Stimulated activated CD8-positive, alpha-beta memory T cell treated with anti-CD3 and anti-CD28 coated beads, Interleukin-2, amount 100 ng/mL, for 48 hours (primary cell): ENCODE results near the gene IDH2.
A peak's percentile ranks its signal among the peaks of the same experiment; 100 is the strongest.
"Not testable (repeated sequence)": the region's sequence is repeated elsewhere in the genome, so short reads cannot be mapped to it uniquely, and the experiment has no call there.

Experiments used
- DNase-seq, 2 donors: peaks; one replicate each; pipeline ENCODE4 v3.0.0-alpha.2; 2020; ENCODE audit warnings: low read depth in 2 of 2

IDH2 gene

GRCh38 chr15:90101969-90102890 lies at the start of gene IDH2:
Gene IDH2, minus strand, starts transcription at chr15:90102468. Its CDS starts 78 bp downstream, at chr15:90102390.
- peak; percentile 62 to 68 for DNase-seq

- not testable (repeated sequence) for DNase-seq
These were observed 48.3 kb upstream of the IDH2 start for GRCh38 chr15:90150551-90150950.

GRCh38 chr15:90149609-90150340 lies 47.5 kb upstream of the IDH2 start:
- DNase-seq: no peak

- not testable (repeated sequence) for DNase-seq
These were observed 44.0 kb upstream of the IDH2 start for GRCh38 chr15:90146198-90146761.

GRCh38 chr15:90145761-90146160 lies 43.5 kb upstream of the IDH2 start:
- DNase-seq: no peak

GRCh38 chr15:90145259-90145658 lies 43.0 kb upstream of the IDH2 start:
- no peak for DNase-seq

- DNase-seq: peak; percentile 50 to 53
These were observed 40.9 kb upstream of the IDH2 start for GRCh38 chr15:90143166-90143655.

GRCh38 chr15:90142216-90143165 lies 40.2 kb upstream of the IDH2 start:
- peak in 1 of 2 donors; percentile 29 for DNase-seq

- DNase-seq: no peak
These were observed 39.4 kb upstream of the IDH2 start for GRCh38 chr15:90141646-90142045.

GRCh38 chr15:90139549-90139948 lies 37.3 kb upstream of the IDH2 start:
- DNase-seq: peak in 1 of 2 donors; percentile 32

- DNase-seq: no peak
These were observed 36.0 kb upstream of the IDH2 start for GRCh38 chr15:90138071-90138833.

GRCh38 chr15:90132437-90132836 lies 30.2 kb upstream of the IDH2 start:
- no peak for DNase-seq

GRCh38 chr15:90131848-90132247 lies 29.6 kb upstream of the IDH2 start:
- no peak for DNase-seq

GRCh38 chr15:90130291-90130690 lies 28.0 kb upstream of the IDH2 start:
- no peak for DNase-seq

- no peak for DNase-seq
These were observed 24.5 kb upstream of the IDH2 start for GRCh38 chr15:90126596-90127435.

GRCh38 chr15:90126022-90126421 lies 23.8 kb upstream of the IDH2 start:
- DNase-seq: no peak

- DNase-seq: no peak
These were observed 22.2 kb upstream of the IDH2 start for GRCh38 chr15:90124507-90124906.

- no peak for DNase-seq
These were observed 18.8 kb upstream of the IDH2 start for GRCh38 chr15:90121086-90121485.

- DNase-seq: no peak
These were observed 17.1 kb upstream of the IDH2 start for GRCh38 chr15:90119367-90119766.
